NCI-H2029 treated with DMSO at 0.1 percent for 48 hours (cell line): ENCODE data around the gene MMRN2.

Experiments used
- DNase-seq: peaks from one replicate; lab custom pipeline; 2025; lab: John Stamatoyannopoulos, UW

MMRN2 gene

DNA sequence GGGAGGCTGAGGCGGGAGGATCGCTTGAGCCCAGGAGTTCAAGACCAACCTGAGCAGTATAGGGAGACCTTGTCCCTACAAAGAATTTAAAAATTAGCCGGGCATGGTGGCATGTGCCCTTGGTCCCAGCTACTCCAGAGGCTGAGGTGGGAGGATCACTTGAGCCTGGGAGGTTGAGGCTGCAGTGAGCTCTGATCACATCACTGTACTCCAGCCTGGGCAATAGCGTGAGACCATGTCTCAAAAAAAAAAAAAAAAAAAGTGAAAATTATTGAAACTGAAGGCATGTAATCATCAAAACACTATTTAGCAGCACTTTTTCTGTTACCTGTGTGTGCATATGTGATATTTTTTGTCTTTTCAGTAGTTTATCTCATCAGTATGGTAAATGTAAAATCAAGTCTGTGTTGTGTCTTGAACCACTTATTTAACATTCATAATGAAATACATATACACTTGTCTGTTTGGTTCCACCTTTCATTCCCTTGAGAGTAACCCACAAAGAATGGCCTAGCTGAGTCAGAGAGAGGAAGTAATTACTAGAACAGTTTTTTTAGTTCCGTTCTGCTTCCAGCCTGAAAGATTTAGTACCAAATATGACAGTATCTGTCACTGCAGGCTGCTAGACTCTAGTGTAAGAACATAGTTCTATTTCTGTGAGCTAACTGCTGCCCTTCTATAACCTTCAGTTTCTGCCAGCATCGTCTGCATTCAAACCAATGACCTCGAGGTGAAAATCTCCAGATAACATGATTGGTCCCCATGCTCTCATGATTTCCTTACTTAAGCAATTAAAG lies 68.6 kb downstream of the MMRN2 start:
- DNase-seq, result no peak
